ENCODE results near the gene SYNPO2. TPM values are rescaled to one million over a fixed set of nuclear protein-coding genes. Genes with fewer than 3 reads are reported as not detected.

The SYNPO2 gene
- total RNA-seq, 4 donors from 2014 or later, result 1,547 to 3,168 (median 2,047) TPM

DNA sequence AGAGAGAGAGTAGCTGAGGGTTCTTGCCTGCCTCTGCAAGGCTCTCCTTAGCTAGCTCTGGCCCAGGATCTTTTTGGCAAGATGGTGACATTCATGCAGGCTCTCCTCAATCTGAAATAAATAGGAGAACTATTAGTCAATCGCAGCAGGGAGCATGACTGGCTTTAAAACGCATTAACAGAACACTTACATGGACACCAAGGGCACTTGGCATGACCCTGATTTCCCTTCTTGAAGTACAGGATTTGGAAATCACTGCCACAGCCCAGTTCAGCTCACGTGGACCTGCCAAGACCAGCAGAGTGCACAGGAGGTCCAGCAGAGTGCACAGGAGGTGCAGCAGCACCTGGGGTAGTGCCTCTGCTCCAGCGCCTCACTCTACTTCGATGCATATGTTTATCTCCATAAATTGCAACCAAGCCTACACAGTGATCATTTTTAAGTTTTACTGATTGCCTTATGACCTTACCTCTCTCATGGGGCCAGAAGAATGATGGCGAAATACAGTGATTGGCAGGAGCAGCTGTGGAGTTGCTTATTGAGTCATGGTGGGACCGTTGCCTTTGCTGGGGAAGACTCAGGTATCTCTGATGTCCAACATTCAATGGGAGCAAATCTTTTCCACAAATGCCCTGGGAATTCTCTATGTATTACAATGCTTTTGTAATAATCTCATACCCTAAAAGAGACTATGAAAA, 122.4 kb downstream of the SYNPO2 start:
- ATAC-seq, result peak; percentile 93
- H3K9me3 ChIP-seq, result no peaks in the 10 kb centered on the region
- no peaks in the 10 kb centered on the region for H3K27me3 ChIP-seq
- peaks cover 5 to 64% (median 21%) of the 10 kb centered on the region in 3 donors for H3K4me1 ChIP-seq
- 43 to 46% methylated on average over 4 to 6 of the region's 7 CpGs for WGBS, 2 donors (ENCODE audit: low coverage in 1 of 2)
- no peaks in the 10 kb centered on the region for H3K36me3 ChIP-seq
- H3K4me3 ChIP-seq, result no peak overlapping the region
- H3K27ac ChIP-seq, result peak overlapping the region; percentile 90 to 100 (median 94)
- TF ChIP-seq POLR2A (IDR thresholded peaks at IDR 0.05), result no peak
- no peak for TF ChIP-seq CTCF (IDR thresholded peaks at IDR 0.05)
- TF ChIP-seq EP300 (IDR thresholded peaks at IDR 0.05), result peak; percentile 47
- peak; percentile 97 for TF ChIP-seq POLR2AphosphoS5 (IDR thresholded peaks at IDR 0.05)

DNA sequence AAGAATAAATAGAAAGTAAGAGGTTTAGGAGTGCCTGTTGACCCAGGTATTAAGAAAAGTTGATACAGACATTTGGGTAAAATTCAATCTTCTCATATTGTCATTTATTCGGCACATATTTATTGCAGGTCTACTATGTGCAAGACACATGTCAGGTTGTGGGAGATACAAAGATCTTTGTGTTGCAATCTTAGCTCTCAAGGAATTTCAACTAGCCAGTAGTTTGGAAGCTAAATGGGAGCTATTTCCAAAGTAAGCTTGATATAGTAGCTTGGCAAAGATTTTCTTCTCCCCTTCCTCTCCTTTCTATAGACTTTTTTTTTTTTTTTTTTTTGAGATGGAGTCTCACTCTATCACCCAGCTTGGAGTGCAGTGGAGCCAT, 122.9 kb downstream of the SYNPO2 start:
- peak; percentile 17 for ATAC-seq

DNA sequence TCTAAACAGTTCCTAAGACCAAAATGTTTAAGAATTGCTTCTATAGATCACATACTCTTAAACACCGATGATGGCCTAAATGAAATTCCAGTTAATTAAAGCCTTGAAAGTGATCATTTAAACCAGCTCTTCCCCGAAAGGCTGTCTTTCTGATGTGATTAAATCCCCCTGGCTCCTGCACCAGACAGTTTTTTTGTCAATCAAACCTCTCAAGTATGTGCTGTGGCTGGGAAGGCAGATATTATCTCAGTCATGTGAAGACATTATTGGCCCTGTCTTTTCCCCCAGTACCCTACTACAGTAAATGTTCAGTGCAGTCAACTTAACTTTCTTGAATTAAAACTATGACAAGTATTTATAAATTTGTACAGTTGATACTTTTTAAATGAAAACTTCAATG, 126.0 kb downstream of the SYNPO2 start:
- H3K4me1 ChIP-seq, result peaks cover 5 to 56% (median 30%) of the 10 kb centered on the region in 3 donors
- WGBS, 2 donors (ENCODE audit: low coverage in 1 of 2), result 78 to 85% methylated on average over 2 of the region's 2 CpGs

More for the DNA sequence above, 122.9 kb downstream of the SYNPO2 start:
- Histone ChIP-seq H3K36me3 (no peaks in the 10 kb centered on the region), H3K9me3 (no peaks in the 10 kb centered on the region), H3K27ac (peak overlapping the region; percentile 90 to 100 (median 94)), H3K27me3 (no peaks in the 10 kb centered on the region), H3K4me3 (no peak overlapping the region), H3K4me1 (peaks cover 5 to 64% (median 21%) of the 10 kb centered on the region in 3 donors)
- WGBS, 2 donors (ENCODE audit: low coverage in 1 of 2), result 58 to 92% methylated on average over 1 of the region's 1 CpG
- TF ChIP-seq EP300 (IDR thresholded peaks at IDR 0.05) (no peak), POLR2AphosphoS5 (IDR thresholded peaks at IDR 0.05) (peak; percentile 53)

GRCh38 chr4:119016636-119017035, 128.0 kb downstream of the SYNPO2 start:
- H3K4me3 ChIP-seq, result no peak overlapping the region
- peaks cover 0 to 48% (median 17%) of the 10 kb centered on the region in 3 donors for H3K4me1 ChIP-seq
- H3K9me3 ChIP-seq, result no peaks in the 10 kb centered on the region
- TF ChIP-seq POLR2A (IDR thresholded peaks at IDR 0.05) (no peak), EP300 (IDR thresholded peaks at IDR 0.05) (peak; percentile 55), POLR2AphosphoS5 (IDR thresholded peaks at IDR 0.05) (peak; percentile 95), CTCF (IDR thresholded peaks at IDR 0.05) (no peak)
- ATAC-seq, result peak; percentile 92
- H3K27ac ChIP-seq, result peak overlapping the region; percentile 90 to 100 (median 95)
- 6 to 13% methylated on average over 2 of the region's 2 CpGs for WGBS, 2 donors (ENCODE audit: low coverage in 1 of 2)
- no peaks in the 10 kb centered on the region for H3K27me3 ChIP-seq
- H3K36me3 ChIP-seq, result no peaks in the 10 kb centered on the region

More for the DNA sequence above, 126.0 kb downstream of the SYNPO2 start:
- TF ChIP-seq EP300 (IDR thresholded peaks at IDR 0.05) (no peak), POLR2A (IDR thresholded peaks at IDR 0.05) (no peak), CTCF (IDR thresholded peaks at IDR 0.05) (no peak), POLR2AphosphoS5 (IDR thresholded peaks at IDR 0.05) (no peak)
- no peaks in the 10 kb centered on the region for H3K36me3 ChIP-seq
- ATAC-seq, result no peak
- H3K4me3 ChIP-seq, result no peak overlapping the region
- peak overlapping the region; percentile 85 to 100 (median 94) for H3K27ac ChIP-seq
- H3K9me3 ChIP-seq, result no peaks in the 10 kb centered on the region
- H3K27me3 ChIP-seq, result no peaks in the 10 kb centered on the region

DNA sequence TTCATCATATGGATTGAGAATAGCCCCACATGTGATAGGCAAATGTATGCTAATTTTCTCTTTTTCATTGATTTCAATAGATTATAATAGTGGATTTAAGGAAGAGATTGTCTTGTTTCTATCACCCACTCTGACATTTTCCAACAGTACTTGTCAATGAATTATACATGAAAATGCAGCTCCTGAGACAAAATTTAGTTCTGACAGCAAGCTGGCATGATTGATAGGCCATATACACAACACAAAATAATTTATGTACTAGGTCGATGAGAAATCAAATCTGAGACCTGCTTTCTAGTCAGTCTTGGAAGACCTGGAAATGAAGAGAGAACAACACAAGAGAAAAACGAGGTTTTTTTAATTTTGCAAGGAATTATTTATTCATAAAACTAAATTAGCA, 129.0 kb downstream of the SYNPO2 start:
- WGBS, 2 donors (ENCODE audit: low coverage in 1 of 2), result 47 to 78% methylated on average over 2 of the region's 2 CpGs
- peak overlapping the region; percentile 90 to 100 (median 95) for H3K27ac ChIP-seq

More for the DNA sequence above, 129.0 kb downstream of the SYNPO2 start:
- Histone ChIP-seq H3K36me3 (no peaks in the 10 kb centered on the region), H3K4me1 (peaks cover 0 to 44% (median 21%) of the 10 kb centered on the region in 3 donors), H3K4me3 (no peak overlapping the region), H3K9me3 (no peaks in the 10 kb centered on the region), H3K27me3 (no peaks in the 10 kb centered on the region)
- TF ChIP-seq CTCF (IDR thresholded peaks at IDR 0.05) (no peak), EP300 (IDR thresholded peaks at IDR 0.05) (no peak), POLR2A (IDR thresholded peaks at IDR 0.05) (no peak), POLR2AphosphoS5 (IDR thresholded peaks at IDR 0.05) (no peak)
- no peak for ATAC-seq
